NCI-H2107 treated with DMSO at 0.1 percent for 48 hours (cell line): ENCODE measurements around the gene CAMK2G.

ENCODE experiments used
- DNase-seq: peaks from one replicate; lab custom pipeline; 2025; ENCODE audit not compliant: unreplicated experiment; lab: John Stamatoyannopoulos, UW

CAMK2G gene

DNA sequence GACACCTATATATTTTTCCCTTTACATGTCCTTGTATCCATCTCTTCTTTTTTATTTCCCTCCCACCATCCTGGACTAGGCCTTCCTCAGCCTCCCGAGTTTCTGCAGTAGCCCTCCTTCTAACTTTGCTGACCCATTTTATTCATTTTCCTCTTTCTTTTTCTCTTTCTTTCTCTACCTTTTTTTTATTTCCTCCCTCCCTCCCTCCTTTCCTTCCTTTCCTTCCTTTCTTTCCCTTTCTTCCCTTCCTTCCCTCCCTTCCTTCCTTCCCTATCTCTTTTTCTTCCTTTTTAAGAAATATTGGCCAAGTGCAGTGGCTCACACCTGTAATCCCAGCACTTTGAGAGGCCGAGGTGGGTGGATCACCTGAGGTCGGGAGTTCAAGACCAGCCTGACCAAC lies 9.7 kb upstream of the CAMK2G start:
- no peak for DNase-seq

DNA sequence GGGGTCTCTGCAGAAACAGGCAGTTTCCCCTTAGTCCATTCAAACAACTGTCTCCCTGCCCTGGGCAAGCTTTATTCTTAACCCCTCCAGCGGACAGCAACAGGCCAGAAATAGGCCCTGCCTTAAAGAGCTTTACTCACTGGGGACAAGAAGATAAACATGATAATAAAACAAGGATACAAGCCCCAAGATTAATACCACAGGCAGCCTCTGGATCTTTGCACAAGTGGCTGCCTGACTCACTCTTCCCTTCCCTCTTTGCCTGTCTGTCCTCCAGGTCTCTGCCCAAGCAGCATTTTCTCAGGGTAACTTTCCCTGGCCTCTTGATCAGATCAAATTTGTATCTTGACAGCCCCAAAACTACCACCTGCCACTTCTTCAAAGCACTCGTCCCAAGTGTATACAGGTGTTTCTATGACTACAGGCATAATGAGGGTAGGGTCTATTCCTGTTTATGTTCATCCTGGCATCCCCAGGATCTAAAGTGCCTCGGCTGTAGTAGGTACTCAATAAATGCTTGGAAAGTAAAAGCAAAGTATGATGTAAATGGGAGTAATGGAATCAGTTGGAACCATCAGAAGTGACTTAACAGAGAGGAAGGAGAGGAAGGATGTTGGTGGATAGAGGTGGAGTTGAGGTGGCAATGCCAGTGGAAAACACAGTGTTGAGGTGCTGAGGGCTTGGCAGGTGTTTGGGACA lies 7.0 kb upstream of the CAMK2G start:
- DNase-seq: no peak

DNA sequence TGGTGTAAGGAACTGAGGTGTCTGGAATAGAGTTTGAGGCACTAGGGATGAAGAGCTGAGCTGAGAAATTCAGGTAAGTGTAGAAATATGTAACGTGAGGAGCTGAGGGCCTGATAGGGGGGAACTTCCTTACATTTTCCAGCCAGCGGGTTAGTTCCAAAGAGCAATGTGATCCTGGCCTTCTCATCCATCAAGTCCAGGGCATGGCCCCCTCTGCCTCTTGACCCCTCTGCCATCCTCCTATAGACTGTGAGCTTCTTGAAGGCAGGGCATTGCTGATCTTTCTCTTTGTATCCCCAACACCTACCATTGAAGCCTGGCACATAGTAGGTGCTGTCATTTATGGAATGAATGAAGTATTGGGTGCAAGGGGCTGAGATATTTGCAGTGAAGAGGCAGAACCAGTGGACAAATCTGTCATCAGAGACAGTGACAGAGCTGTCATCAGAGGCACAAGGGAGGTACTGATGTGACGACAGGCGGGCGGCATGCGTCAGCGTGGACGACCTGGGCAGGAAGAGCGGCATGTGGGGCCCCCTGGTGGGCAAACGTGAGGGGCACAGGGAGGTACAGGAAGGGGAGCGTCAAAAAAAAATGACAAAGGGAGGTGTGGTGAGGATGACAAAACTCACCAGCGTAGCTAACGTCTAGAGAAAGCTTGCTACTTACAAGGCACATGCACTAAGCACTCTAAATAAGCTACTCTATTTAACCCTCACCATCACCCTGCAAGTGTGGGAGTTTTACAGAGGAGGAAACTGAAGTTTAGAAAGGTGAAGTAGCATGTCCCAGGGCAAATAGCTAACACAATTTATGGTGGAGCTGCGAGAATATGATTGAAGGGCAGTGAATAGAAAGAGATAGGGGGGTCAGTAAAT lies 5.2 kb upstream of the CAMK2G start:
- peak; percentile 29 for DNase-seq

DNA sequence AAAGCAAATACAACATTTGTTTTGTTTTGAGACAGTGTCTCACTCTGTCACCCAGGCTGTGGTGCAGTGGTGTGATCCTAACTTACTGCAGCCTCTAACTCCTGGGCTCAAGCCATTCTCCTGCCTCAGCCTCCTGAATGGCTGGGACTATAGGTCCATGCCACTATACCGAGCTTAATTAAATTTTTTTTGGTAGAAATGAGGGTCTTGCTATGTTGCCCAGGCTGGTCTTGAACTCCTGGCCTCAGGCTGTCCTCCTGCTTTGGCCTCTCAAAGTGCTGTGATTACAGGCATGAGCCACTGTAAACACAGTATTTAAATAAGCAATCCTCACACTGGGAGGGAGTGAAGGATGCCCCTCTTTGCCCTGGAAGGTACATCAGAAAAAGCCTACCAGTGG lies 4.0 kb upstream of the CAMK2G start:
- no peak for DNase-seq

DNA sequence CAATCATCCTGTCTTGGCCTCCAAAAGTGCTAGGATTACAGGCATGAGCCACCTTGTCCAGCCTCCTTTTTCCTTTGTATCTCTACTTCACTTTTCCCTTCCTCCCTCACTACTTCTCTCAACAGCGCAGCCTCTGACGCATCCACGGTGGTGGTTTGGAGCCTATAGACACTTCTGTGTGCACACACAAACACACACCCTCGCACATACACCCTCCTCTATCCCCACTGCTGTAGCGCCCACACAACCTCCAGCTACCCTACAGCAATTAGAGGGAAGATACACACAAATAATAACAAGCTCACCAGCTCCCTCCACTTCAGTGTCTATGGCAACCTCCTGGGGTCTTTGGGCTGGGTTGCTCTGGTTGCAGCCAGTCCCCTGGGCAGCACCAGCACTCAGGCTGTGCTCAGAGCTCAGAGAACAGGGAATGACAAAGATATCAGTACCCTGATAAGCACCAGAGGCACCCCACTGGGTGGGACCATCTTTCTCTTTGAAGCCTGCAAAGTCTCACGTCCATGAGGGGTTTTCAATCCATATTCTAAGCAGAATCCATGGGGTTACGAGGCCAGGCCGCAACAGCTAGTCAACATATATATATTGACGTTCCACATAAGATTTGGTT lies 3.3 kb upstream of the CAMK2G start:
- DNase-seq: no peak

DNA sequence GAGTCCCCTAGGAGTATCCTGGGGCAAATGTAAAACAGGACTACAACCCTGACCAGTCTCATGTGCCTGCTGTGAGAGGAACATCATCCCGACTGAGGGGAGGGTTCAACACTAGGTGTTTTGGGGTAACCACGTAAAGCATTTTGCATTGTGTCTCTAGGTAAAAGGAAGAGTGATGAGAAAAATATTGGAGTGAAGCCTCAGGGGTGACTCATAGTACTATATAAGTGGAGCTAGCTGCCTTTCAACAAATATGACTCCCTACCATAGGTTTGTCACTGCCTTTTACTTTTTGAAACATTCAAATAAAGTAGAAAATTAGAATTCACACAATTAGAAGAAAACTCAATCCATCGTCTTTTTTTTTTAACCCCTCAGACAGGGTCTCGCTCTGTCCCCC lies 2.6 kb upstream of the CAMK2G start:
- DNase-seq: no peak

DNA sequence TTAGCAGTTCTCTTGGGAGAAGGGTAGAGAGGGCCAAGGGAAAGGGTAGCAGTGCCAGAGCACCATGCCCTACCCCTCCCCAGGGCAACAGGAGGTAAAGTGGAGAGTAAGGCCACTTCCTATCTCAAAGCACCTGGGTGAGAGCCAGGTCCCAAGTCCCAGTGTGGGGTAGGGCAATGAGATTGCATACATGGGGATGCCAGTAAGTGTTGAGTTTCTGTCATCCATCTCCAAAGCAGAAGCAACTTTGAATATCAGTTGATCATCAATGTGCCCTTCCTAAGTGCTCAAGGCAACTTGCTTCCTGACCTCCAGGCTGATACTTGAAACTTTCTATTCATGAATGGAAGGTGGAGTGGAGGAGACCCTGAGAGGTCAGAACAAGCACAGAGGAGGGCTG lies 2.2 kb upstream of the CAMK2G start:
- DNase-seq: no peak

DNA sequence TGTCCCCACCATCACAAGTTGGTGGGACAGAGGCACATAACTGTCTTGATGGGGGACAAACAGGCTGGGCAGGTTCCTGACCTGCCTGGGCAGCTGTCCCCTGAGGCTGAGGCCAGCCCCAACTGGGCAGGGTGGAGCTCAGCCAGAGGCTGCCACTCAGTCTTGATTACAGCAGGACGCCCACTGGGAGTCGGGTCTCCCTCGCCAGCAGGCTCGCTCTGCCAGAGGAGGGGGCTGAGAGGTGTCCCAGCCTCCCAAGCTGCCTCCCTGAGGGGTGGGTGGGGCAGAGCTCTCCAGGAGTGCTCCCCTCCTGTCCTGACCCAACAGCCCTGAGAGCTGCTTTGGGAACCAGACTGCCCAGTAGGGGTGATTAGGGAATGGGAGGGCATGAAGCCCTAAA lies 1.8 kb upstream of the CAMK2G start:
- DNase-seq: no peak

DNA sequence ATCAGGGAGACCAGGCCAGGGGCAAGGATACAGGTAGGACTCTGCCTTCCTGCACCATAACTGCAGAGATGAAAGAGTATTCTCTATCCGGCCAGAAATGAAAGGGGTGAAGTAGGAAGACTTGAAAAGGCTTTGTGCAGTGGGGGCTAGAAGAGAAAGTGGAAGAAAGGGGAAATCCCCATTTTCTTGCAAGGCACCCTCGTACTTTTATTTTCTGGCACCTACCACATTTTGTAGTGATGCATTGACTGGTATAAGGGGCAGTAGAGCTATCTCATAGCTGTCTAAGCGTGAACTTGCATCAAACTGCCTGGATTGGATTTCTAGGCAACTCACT lies 752 bp upstream of the CAMK2G start:
- DNase-seq: no peak

DNA sequence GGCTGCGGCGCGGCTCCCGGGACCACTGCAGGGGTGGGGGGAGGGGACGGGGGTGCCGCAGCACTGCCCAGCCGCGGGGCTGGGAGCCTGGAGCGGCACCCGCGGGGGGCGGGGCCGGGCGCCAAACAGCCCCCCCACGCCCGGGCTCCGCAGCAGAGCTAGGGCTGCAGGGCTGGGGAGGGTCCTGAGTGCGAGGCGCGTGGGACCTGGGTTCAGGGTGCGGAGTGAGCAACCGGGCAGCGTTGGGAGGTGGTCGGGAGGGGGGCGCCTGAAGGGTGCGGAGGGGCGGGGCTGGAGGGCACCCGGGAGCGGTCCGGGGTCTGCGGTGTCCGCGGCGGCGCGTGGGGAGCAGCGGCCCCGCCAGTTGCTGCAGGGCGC lies 528 bp downstream of the CAMK2G start:
- no peak for DNase-seq

DNA sequence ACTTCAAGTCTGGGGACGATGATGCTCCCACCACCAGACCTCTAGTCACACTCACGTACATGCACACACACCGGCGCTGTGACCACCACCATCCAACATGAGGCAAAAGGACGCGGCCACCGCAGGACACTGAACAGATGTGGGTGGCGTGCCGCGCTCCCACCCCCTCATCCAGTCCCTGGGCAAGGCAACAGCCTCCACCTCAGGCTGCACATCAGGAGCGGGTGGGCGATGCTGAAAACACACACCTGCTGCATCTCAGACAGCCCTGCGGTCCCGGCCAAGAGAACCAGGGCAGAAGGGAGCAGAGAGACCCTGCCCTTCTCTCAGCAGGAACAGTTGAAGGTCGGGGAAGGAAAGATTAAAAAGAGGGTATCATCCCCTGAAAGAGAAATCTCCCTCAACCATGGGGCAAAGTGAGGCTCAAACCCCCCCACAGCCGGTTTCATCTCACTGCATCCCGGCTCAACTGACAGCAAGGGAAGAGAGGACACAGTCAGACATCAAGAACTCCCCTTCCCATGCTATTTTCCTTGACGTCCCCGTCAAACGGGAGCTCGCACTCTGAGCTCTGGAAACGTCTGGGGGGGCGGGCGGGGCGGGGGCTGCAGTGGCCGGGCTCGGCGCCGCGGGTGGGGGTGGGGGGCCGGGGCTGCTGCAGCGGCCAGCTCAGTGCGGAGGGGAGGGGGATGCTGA lies 1.1 kb downstream of the CAMK2G start:
- no peak for DNase-seq

DNA sequence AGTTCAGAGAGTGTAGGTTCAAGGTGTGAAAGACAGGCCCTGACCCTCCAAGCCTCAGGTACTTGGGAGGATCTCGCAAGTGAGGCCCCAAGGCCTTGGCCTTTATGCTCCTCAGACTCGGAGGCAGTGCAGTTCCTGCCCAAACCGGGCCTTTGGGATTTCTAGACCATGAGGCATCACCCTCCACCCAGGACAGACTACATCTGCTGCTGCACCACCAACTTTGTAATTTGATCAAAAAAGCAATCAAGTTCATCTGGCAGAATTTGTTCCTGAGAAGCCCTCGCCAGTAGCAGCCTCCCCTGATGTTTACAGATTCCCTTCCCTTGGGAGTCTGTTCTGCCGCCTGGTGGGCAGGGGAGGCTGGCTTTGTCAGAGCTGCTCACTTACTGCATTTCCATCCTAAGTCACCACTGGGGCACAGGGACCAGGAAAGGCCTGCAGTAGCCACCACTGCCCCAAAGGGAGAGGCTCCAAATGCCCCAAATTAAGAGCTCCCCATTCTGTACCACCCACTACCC lies 2.1 kb downstream of the CAMK2G start:
- DNase-seq: peak; percentile 11

DNA sequence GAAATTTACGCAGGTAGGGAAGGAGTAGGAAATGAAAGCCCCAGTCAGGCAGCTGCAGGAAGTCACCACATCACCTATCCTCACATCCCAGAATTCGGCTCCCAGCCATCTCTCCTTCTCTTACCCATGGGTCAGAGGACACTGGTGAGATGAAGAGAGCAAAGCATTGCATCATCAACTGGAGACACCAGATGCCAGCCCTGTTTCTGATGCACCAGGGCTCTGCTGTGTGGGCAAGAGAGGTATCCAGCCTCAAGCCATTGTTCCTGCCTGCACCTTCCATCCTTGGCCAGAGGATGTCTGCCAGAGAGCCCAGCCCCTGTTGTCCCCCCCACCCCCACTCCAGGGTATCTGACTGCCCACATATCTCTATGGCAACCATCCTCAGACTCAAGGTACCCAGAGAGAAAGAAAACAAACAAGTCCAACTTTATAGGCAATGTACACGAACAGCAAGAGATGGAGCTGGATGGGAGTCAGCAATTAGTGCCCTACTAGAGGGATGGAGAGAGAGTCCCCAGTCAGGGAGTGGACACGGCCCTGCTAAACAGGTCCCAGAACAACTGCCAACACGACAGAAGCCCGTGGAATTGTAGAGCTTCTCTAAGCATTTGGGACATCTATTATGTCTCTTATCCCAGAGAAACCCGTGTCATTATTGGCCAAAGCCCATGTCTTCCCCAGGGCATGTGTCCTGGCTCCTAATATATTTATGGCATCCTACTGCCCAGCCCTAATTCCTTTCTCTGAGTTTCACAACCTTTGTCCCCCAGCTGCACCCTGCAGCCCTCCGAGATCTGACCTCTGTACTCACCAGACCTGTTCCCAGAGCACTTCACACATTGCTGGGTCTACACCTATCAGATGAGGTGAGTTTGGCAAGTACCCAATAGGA lies 2.8 kb downstream of the CAMK2G start:
- no peak for DNase-seq

DNA sequence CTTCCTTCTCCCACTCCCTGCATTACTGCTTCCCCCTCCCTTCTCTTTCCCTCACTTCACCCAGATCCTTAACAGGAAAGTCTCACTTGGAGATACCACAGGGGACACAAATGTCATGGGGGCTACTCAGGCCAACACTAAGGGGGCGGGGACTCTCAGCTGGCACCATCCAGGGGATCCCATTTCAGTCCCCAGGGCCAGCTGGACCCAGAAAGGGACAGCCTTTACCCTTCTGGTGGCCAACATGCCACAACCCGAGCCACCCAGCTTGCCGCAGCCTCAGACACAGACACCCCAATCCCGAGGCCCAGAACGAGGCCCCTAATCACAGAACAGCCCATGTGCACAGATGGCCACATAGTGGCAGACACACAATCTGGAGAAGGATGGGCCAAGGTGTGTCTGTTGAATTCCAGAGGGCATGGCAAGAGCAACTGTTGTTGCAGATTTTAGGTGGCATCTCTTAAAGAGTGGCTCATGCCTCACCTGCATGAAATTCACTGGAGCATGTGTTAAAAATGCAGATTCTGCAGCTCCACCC lies 5.6 kb downstream of the CAMK2G start:
- no peak for DNase-seq

DNA sequence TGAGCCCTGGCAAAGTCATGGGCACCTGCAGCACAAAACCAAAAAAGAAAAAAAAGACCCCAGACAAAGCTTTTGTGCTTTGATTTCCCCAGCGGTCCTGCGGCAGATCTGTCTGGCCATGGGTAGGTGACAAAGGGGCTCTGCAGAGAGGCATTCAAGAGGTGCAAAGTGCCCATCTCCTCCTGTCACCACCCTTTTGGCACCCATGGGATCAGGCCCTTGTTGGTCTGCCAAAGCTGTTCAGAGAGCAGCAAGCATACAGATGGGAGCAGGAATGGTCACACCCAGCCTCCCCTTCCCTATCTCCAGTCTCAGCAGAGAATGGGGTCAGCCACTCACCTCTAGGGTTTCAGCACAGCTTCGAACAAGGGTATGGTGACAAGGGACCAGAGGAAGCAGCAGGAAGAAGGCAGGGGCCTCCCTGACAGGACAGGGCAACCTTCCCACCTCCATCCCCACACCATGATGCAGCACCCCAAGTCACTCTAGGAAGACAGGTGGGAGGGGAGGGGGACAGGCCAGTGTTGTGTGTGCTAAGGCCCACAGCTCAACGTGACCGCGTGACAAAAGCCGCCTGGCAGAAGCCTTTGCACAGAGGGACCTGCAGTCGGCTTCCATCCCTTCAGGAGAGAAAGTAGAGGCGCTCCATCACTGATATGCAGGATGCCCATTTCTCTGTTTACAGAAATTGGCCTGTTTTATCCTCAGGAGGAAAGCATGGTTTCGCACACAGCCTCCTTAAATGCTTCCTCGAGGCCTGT lies 6.3 kb downstream of the CAMK2G start:
- no peak for DNase-seq

DNA sequence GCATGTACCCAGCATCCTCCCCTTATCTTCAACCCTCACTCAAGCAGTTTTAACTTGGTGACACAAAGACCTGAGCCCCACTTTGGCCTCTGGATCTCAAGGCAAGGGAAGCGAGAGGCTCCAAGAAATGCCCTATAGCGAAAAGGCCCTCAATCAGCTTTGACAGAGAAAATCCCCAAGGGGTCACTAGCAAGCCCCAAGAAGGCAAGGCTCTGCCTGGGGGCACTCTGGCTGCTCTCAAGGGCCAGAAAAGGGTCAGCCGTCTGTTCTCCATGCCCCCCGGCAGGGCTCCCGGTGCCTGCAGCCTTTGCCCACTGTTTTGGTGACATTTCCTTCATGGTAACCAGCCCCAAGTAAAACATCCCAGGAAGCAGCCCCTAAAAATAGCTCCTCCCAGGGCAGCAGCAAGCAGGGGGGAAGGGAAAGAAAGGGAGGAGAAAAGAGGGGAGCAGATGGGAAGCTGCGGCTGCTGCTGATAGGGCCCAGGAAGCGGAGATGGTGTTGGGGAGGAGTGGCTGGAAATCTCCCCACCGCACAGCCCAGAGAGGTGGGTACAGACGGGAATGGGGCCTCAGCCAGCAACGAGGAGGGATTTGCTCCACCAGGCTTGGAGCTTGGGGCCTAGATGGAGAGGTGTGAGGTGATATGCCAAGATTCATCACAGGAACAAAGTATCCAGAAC lies 7.1 kb downstream of the CAMK2G start:
- DNase-seq: no peak

DNA sequence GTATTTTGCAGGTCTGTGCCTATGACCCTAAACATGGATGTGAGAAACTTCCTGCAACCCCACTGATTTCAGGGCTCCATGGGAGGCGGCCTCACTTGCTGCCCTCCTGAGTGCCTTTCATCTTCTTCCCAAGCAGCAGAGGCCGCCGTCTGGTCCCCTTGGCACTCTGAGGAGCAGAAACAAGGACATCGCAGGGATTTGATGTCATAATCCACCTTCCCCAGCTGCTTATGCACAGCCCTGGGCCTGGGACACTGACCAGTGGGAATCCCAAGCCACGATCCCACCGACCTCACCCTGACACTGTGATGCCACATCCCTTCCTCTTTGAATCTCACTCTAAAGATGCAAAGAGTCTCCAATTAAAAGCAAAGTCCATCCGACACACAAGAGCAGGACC lies 7.7 kb downstream of the CAMK2G start:
- DNase-seq: no peak

DNA sequence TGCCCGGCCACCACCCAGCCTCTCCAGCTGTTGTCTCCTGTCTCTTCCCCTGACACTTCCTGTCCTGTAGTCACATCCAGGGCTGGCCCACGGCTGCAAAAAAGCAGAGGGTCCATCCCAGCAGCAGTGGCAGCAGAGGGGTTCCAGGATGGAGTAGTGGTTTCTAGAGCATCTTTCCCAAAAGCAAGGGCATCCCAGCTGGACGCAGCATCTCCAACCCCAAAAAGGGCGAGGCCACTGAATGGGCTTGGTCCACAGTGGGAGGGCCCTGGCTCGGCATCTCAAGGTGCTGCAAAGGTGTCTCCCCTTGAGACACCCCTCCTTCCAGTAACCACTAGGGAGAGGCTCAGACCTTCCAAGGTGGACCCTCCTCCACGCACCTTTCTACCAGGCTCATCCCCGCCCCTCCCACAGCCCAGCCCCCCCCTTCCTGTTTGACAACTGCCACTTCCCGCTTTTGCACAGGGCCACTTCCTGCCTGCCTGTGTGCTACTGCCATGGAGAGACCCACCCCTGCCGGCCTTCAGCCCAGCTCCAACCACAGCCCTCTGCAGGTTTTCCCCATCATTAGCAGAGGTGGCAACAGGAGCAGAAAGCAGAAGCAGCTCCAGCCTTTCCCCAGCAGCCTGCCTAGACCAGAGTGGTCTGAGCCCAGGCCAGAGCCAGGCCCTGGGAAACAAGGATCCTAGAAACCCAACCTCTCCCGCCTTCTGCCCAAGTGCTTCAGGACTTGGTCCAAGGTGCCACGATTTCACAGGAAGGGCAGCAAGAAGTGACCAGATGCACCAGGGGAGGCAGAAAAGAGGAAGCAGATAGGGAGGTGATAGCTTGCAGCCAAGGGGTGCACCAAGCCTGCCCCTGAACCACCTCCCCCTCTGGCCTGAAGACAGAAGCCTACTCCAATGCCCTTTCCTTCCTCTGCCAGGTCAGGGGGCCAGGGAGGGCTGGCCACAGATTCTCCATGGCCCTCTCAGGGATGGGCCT lies 8.6 kb downstream of the CAMK2G start:
- no peak for DNase-seq
